HepG2 (cell line): ENCODE data around the gene GATD1. TPM values are rescaled to one million over a fixed set of nuclear protein-coding genes. Genes with fewer than 3 reads are reported as not detected.

Source experiments
- ATAC-seq: fragments of 200-7000 bp; cut with Tn5 transposase; 3 replicates; pipeline ENCODE4 v1.9.1; 2020; ENCODE audit warnings: mild to moderate bottlenecking, moderate library complexity
- BruUV-seq: library from RNA; stranded (reverse); fragments of 400-500 nt; replicated peaks from 2 replicates; lab custom pipeline; 2021; lab: Mats Ljungman, UMichigan
- CTCF ChIA-PET: fragments of 300-600 bp; formaldehyde crosslinking; extraction: SDS; loops from one replicate; lab custom pipeline; 2021; ENCODE audit warnings: low total read pairs, inconsistent platforms, low intra/inter-chr PET ratio; lab: Yijun Ruan, JAX
- POLR2A ChIA-PET: fragments of 350-600 bp; sonication (Branson Sonifier 250); formaldehyde crosslinking; loops from one replicate; lab custom pipeline; 2020; ENCODE audit warnings: antibody characterized with exemption, inconsistent platforms; lab: Yijun Ruan, JAX
- DNase-seq: peaks from one replicate; pipeline ENCODE4 v3.0.0-alpha.2; 2015; ENCODE audit warnings: low spot score
- FAIRE-seq: peaks from 3 replicates; lab custom pipeline; 2011; peaks lifted over from hg19 to GRCh38; lab: Jason Lieb, UNC
- H2AFZ ChIP-seq: one replicate; pipeline ENCODE4 v1.6.1; 2011; ENCODE audit warnings: low read length, inconsistent platforms
- H3K27ac ChIP-seq: fragments of 300-600 bp; 3 replicates; pipeline ENCODE4 v1.8.0; 2011; ENCODE audit warnings: mixed run types, mild to moderate bottlenecking, mixed read lengths, low read length, inconsistent platforms; ENCODE audit not compliant: insufficient read depth; ENCODE audit errors: extremely low read length
- H3K27me3 ChIP-seq, 2 experiments: fragments of 200-600 bp in 1 of 2; 2 replicates in 1 of 2; 3 replicates in 1 of 2; pipeline versions ENCODE4 v1.6.0 to v1.8.0; 2011; ENCODE audit warnings: low read length in 2 of 2, mild to moderate bottlenecking in 2 of 2, moderate library complexity in 2 of 2, inconsistent platforms in 1 of 2; ENCODE audit not compliant: insufficient read depth in 2 of 2, control insufficient read depth in 1 of 2
- H3K36me3 ChIP-seq, 2 experiments: fragments of 200-600 bp in 1 of 2; replicated peaks in 1 of 2; 2 replicates in 1 of 2; 3 replicates in 1 of 2; pipeline versions ENCODE4 v1.5.1 to v1.8.0; 2011; ENCODE audit warnings: low read length in 2 of 2, inconsistent platforms in 1 of 2; ENCODE audit not compliant: insufficient read depth in 2 of 2, control insufficient read depth in 1 of 2
- H3K4me1 ChIP-seq: 2 replicates; pipeline ENCODE4 v1.5.1; 2012; ENCODE audit warnings: low read length, inconsistent platforms; ENCODE audit not compliant: insufficient read depth
- H3K4me2 ChIP-seq: 2 replicates; pipeline ENCODE4 v1.6.0; 2011; ENCODE audit warnings: low read depth, low read length, inconsistent platforms
- H3K4me3 ChIP-seq, 3 experiments: fragments of 200-600 bp in 1 of 3; sonication (generic), shearing (Covaris generic) in 1 of 3; replicated peaks in 1 of 3; 2 replicates each; pipeline ENCODE4 v1.5.1; 2011 to 2016; ENCODE audit warnings: low read length in 3 of 3, inconsistent platforms in 2 of 3, low read depth in 2 of 3, mild to moderate bottlenecking in 2 of 3, control low read depth in 1 of 3, mixed read lengths in 1 of 3; ENCODE audit not compliant: insufficient read depth in 1 of 3
- H3K79me2 ChIP-seq: one replicate; pipeline ENCODE4 v1.6.1; 2011; ENCODE audit warnings: low read length, inconsistent platforms; ENCODE audit not compliant: insufficient read depth
- H3K9ac ChIP-seq: 2 replicates; pipeline ENCODE4 v1.6.0; 2011; ENCODE audit warnings: mild to moderate bottlenecking, low read depth, low read length, inconsistent platforms; ENCODE audit not compliant: insufficient read depth
- H3K9me3 ChIP-seq: 2 replicates; pipeline ENCODE4 v1.5.1; 2012; ENCODE audit warnings: mild to moderate bottlenecking, low read length
- H4K20me1 ChIP-seq: 2 replicates; pipeline ENCODE4 v1.6.0; 2011; ENCODE audit warnings: inconsistent platforms, mild to moderate bottlenecking, low read length, moderate library complexity; ENCODE audit not compliant: insufficient read depth
- ATF7-NPFF ChIP-seq: sonication (generic); formaldehyde crosslinking; IDR thresholded peaks from 2 replicates; pipeline ENCODE4 v1.8.1; 2023; ENCODE audit warnings: mild to moderate bottlenecking, low read depth, missing genetic modification reagents, moderate library complexity
- BORCS8-MEF2B ChIP-seq: sonication (generic); formaldehyde crosslinking; IDR thresholded peaks from 2 replicates; pipeline ENCODE4 v1.8.0; 2022; ENCODE audit warnings: mild to moderate bottlenecking, missing genetic modification reagents
- GATA4 ChIP-seq: sonication (generic); IDR thresholded peaks from 2 replicates; pipeline ENCODE4 v1.6.1; 2016; ENCODE audit warnings: antibody characterized with exemption, low read depth, borderline replicate concordance
- KDM2A ChIP-seq: sonication (generic); formaldehyde crosslinking; IDR thresholded peaks from 2 replicates; pipeline ENCODE4 v1.4.0; 2020; ENCODE audit warnings: low read depth, missing genetic modification reagents, borderline replicate concordance
- MIER2 ChIP-seq: IDR thresholded peaks from 2 replicates; pipeline ENCODE4 v1.6.1; 2016; ENCODE audit warnings: missing biosample characterization, missing genetic modification reagents
- NFATC3 ChIP-seq: sonication (generic); formaldehyde crosslinking; IDR thresholded peaks from 2 replicates; pipeline ENCODE4 v1.5.1; 2020; ENCODE audit warnings: mild to moderate bottlenecking, missing genetic modification reagents
- POLR2AphosphoS2 ChIP-seq: IDR thresholded peaks from 2 replicates; pipeline ENCODE4 v1.6.1; 2011; ENCODE audit warnings: low read depth, low read length, improper control_type of control experiment
- RELA ChIP-seq: sonication (generic); formaldehyde crosslinking; IDR thresholded peaks from 2 replicates; pipeline ENCODE4 v1.4.0; 2020; ENCODE audit warnings: missing genetic modification reagents
- SMYD3 ChIP-seq: sonication (generic); formaldehyde crosslinking; IDR thresholded peaks from 2 replicates; pipeline ENCODE4 v1.8.1; 2023; ENCODE audit warnings: mild to moderate bottlenecking, missing genetic modification reagents
- XBP1 ChIP-seq: sonication (generic); formaldehyde crosslinking; IDR thresholded peaks from 2 replicates; pipeline ENCODE4 v1.5.0; 2020; ENCODE audit warnings: missing genetic modification reagents
- ZNF160 ChIP-seq: sonication (generic); formaldehyde crosslinking; IDR thresholded peaks from 2 replicates; pipeline ENCODE4 v1.8.0; 2022; ENCODE audit warnings: mild to moderate bottlenecking, inconsistent platforms, missing genetic modification reagents
- ZNF180 ChIP-seq: sonication (generic); formaldehyde crosslinking; IDR thresholded peaks from 2 replicates; pipeline ENCODE4 v1.4.0; 2020; ENCODE audit warnings: low read depth, missing genetic modification reagents, borderline replicate concordance
- ZNF296 ChIP-seq: sonication (generic); formaldehyde crosslinking; conservative IDR thresholded peaks from 2 replicates; pipeline ENCODE4 v1.5.0; 2020; ENCODE audit warnings: mild to moderate bottlenecking, missing genetic modification reagents
- ZNF775 ChIP-seq: sonication (generic); formaldehyde crosslinking; IDR thresholded peaks from 2 replicates; pipeline ENCODE4 v1.4.0; 2020; ENCODE audit warnings: missing genetic modification reagents, mild to moderate bottlenecking, moderate library complexity, borderline replicate concordance
- WGBS: methylation state at CpG from one replicate; pipeline ENCODE4 v1.1.6; 2017; ENCODE audit warnings: low lambda C conversion rate; 5-methylcytosine and 5-hydroxymethylcytosine counted together
- in situ Hi-C: cut with HindIII; loops from 2 replicates; pipeline ENCODE4 v1.10.0; 2017; ENCODE audit warnings: low pct_unique_long_range_greater_than_20kb; ENCODE audit not compliant: extremely low pct_ligation_motif_present
- intact Hi-C: fragments of 100-400 bp; cut with micrococcal nuclease; formaldehyde crosslinking; loops from one replicate; pipeline ENCODE4 v1.10.0; 2022; ENCODE audit not compliant: unreplicated experiment
- polyA plus RNA-seq, 8 experiments: library from polyadenylated mRNA; depleted of rRNA in 3 of 8; stranded (reverse) in 7 of 8; unstranded in 1 of 8; fragments of >200 nt; fragmentation: Illumina TruSeq in 4 of 8; extraction: Trizol in 4 of 8; gene quantifications; 2 replicates each; pipeline versions ENCODE4 v1.2.1 to v1.2.3, GENCODE V29; 2011 to 2016; ENCODE audit warnings: low read depth in 4 of 8, missing spikeins in 1 of 8, mixed read lengths in 1 of 8; ENCODE audit not compliant: insufficient read depth in 1 of 8
- total RNA-seq, 5 experiments: library from RNA; depleted of rRNA; stranded (reverse); fragments of >200 nt; fragmentation: Illumina TruSeq; extraction: Trizol; gene quantifications; 2 replicates each; pipeline ENCODE4 v1.2.3, GENCODE V29; 2016; ENCODE audit warnings: low read depth in 1 of 5
- TF ChIP-seq, protein P1 (sequence below): sonication (generic); formaldehyde crosslinking; IDR thresholded peaks from 2 replicates; pipeline ENCODE4 v1.5.0; 2020; ENCODE audit warnings: mild to moderate bottlenecking, missing genetic modification reagents
- TF ChIP-seq, protein P2 (sequence below): sonication (generic); formaldehyde crosslinking; conservative IDR thresholded peaks from 2 replicates; pipeline ENCODE4 v1.4.0; 2020; ENCODE audit warnings: missing genetic modification reagents

Gene GATD1
- total and polyA plus RNA-seq, 2 of the 13 experiments (the other 11 are each of a cell fraction or from before 2014, with no cell fraction given) = 31.3 to 60.5 TPM

DNA sequence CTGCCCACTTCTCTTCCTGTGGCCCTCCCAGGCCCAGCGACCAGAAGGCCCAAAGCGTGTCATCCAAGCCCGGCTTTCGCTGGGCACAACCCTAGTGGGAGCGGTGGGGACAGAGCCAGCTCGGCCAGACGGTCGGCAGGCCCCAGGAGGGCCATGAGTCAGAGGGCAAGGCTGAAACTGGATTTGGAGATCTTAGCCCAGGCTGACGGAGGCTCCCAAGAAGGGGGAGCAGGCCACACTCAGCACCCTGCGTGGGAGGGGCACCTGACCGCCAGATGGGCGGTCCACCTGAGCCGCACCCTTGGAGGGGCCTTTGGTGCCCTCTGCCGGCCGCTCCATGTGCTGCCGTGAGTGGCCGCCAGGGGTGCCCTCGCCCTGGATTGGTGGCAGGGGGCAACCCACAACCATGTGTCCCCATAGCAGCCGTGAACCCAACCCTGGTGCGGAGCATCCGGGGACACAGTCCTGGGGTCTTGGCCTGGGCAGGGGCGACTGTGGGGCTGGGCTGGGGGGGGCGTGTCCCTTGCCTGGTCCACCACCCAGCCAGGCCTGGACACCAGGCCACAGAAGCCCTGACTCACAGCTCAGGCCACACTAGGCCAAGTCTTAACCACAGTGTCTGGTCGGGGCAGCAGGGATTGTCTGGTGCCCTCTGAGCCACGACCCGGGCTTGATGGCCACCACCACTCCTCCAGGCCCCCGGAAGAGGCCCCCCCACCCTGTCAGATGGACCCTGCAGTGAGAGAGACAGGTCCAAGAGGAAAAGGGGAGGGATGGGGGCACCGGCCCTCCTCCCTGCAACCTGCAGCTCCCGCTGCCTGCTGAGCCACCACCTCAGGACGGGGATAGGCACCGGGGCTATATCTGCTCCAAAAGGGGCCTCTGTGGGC lies 49.2 kb downstream of the GATD1 start:
- DNase-seq (peak; percentile 73), FAIRE-seq (peak; percentile 37), ATAC-seq (peak; percentile 80)
- peak overlapping the region; percentile 68 for H3K9ac ChIP-seq
- ChIA-PET POLR2A (interaction anchor here (1.0 to 12.6 kb wide), 10 partner anchors 11 to 173 kb away, joined by 3 to 203 read pairs (median 5); partner anchors contain the start of genes DEAF1, EPS8L2, RPLP2 and TALDO1), CTCF (interaction anchor here (0.8 to 2.3 kb wide), 7 partner anchors 19 to 173 kb away, joined by 3 to 20 read pairs (median 7); partner anchors contain the start of genes DEAF1, SLC25A22, TALDO1 and TMEM80)
- BruUV-seq = no TSS peak
- H3K4me3 ChIP-seq = peak overlapping the region; percentile 19 to 70 (median 43); a peak in 3 of 6 replicates
- peak overlapping the region; percentile 62 for H3K27ac ChIP-seq
- H3K9me3 ChIP-seq = no peaks in the 10 kb centered on the region
- H4K20me1 ChIP-seq = no peaks in the 10 kb centered on the region; the same call in 1 of the 2 replicates
- H3K36me3 ChIP-seq = peaks cover 16 to 28% of the 10 kb centered on the region in 2 experiments
- H3K4me1 ChIP-seq = peaks cover 38% of the 10 kb centered on the region
- in situ Hi-C loops = loop anchor here (5.0 kb wide), 1 partner anchor 71 kb away; no protein-coding TSS in a partner anchor
- H3K79me2 ChIP-seq = no peaks in the 10 kb centered on the region
- H3K27me3 ChIP-seq = peaks cover 0 to 3% of the 10 kb centered on the region in 2 experiments; a peak in 1 of 5 replicates
- peak overlapping the region; percentile 81 for H3K4me2 ChIP-seq
- intact Hi-C loops = loop anchor here (1.0 to 2.0 kb wide), 3 partner anchors 21 to 35 kb away; partner anchors contain the start of gene EPS8L2
- no CpG with 5 or more reads among the region's 31 CpGs for WGBS
- no peak overlapping the region for H2AFZ ChIP-seq
- TF ChIP-seq POLR2AphosphoS2 = no peak; the same call in 1 of the 2 replicates
- TF ChIP-seq ATF7-NPFF (CRISPR knock-in tag) = no peak
- no peak for TF ChIP-seq ZNF180 (CRISPR knock-in tag)
- no peak for TF ChIP-seq XBP1 (CRISPR knock-in tag)
- TF ChIP-seq KDM2A (CRISPR knock-in tag) = peak; percentile 94
- TF ChIP-seq MIER2 (CRISPR knock-in tag) = no peak
- peak; percentile 58 for TF ChIP-seq BORCS8-MEF2B (CRISPR knock-in tag)
- TF ChIP-seq, protein P1, sequence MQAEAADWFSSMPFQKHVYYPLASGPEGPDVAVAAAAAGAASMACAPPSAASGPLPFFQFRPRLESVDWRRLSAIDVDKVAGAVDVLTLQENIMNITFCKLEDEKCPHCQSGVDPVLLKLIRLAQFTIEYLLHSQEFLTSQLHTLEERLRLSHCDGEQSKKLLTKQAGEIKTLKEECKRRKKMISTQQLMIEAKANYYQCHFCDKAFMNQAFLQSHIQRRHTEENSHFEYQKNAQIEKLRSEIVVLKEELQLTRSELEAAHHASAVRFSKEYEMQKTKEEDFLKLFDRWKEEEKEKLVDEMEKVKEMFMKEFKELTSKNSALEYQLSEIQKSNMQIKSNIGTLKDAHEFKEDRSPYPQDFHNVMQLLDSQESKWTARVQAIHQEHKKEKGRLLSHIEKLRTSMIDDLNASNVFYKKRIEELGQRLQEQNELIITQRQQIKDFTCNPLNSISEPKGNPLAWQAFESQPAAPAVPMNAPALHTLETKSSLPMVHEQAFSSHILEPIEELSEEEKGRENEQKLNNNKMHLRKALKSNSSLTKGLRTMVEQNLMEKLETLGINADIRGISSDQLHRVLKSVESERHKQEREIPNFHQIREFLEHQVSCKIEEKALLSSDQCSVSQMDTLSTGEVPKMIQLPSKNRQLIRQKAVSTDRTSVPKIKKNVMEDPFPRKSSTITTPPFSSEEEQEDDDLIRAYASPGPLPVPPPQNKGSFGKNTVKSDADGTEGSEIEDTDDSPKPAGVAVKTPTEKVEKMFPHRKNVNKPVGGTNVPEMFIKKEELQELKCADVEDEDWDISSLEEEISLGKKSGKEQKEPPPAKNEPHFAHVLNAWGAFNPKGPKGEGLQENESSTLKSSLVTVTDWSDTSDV = no peak
- 0 out of 2 replicates have a peak, but pooled peaks have one; percentile 22 for TF ChIP-seq ZNF160 (CRISPR knock-in tag)
- TF ChIP-seq, protein P2, sequence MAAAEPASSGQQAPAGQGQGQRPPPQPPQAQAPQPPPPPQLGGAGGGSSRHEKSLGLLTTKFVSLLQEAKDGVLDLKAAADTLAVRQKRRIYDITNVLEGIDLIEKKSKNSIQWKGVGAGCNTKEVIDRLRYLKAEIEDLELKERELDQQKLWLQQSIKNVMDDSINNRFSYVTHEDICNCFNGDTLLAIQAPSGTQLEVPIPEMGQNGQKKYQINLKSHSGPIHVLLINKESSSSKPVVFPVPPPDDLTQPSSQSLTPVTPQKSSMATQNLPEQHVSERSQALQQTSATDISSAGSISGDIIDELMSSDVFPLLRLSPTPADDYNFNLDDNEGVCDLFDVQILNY (CRISPR knock-in tag) = no peak
- TF ChIP-seq NFATC3 (CRISPR knock-in tag) = 0 out of 2 replicates have a peak, but pooled peaks have one; percentile 49
- TF ChIP-seq ZNF775 (CRISPR knock-in tag) = no peak
- TF ChIP-seq GATA4 = no peak
- peak; percentile 68; the same call in 1 of the 2 replicates for TF ChIP-seq RELA (CRISPR knock-in tag)
- TF ChIP-seq ZNF296 (CRISPR knock-in tag) = peak; percentile 54; the same call in 1 of the 2 replicates
- TF ChIP-seq SMYD3 = 0 out of 2 replicates have a peak, but pooled peaks have one; percentile 70
